Activated B cell treated with CpG ODN at 0.5 μM for 24 hours (primary cell): ENCODE data around the gene RP2. TPM values are rescaled to one million over a fixed set of nuclear protein-coding genes. Genes with fewer than 3 reads are reported as not detected.

Source experiments
- ATAC-seq: fragments of 200-7000 bp; cut with Tn5 transposase; one replicate; pipeline ENCODE4 v1.10.0; 2021; ENCODE audit warnings: low read depth, mild to moderate bottlenecking, moderate library complexity
- CTCF ChIA-PET: fragments of 350-600 bp; sonication (Branson Sonifier 250); formaldehyde crosslinking; loops from one replicate; lab custom pipeline; 2021; ENCODE audit warnings: antibody characterized with exemption; lab: Charles Lee
- POLR2A ChIA-PET: fragments of 350-600 bp; sonication (Branson Sonifier 250); formaldehyde crosslinking; loops from one replicate; lab custom pipeline; 2021; ENCODE audit warnings: antibody characterized with exemption; lab: Charles Lee
- DNase-seq: peaks from one replicate; pipeline ENCODE4 v3.0.0; 2022
- H3K27ac Mint-ChIP-seq: one replicate; pipeline ENCODE4 v1.8.0; 2020; ENCODE audit warnings: mixed read lengths
- H3K27me3 Mint-ChIP-seq: one replicate; pipeline ENCODE4 v1.8.0; 2021; ENCODE audit warnings: mixed read lengths
- H3K36me3 Mint-ChIP-seq: one replicate; pipeline ENCODE4 v1.8.0; 2021; ENCODE audit warnings: low read depth, mixed read lengths
- H3K4me1 Mint-ChIP-seq: one replicate; pipeline ENCODE4 v1.8.0; 2021; ENCODE audit warnings: mixed read lengths
- H3K4me3 Mint-ChIP-seq: one replicate; pipeline ENCODE4 v1.8.0; 2020; ENCODE audit warnings: mild to moderate bottlenecking, mixed read lengths
- H3K9me3 Mint-ChIP-seq: one replicate; pipeline ENCODE4 v1.8.0; 2020; ENCODE audit warnings: mixed read lengths
- intact Hi-C: fragments of 100-400 bp; cut with micrococcal nuclease; formaldehyde crosslinking; loops from one replicate; pipeline ENCODE4 v1.15.1; 2024
- total RNA-seq: library from RNA; stranded (reverse); gene quantifications from 2 replicates; pipeline ENCODE4 v1.2.3, GENCODE V29; 2022
- TF ChIP-seq, protein P1 (sequence below): fragments of 200-600 bp; IDR thresholded peaks from one replicate; pipeline ENCODE4 v1.8.0; 2022; ENCODE audit warnings: antibody characterized with exemption, mild to moderate bottlenecking

Gene RP2
- total RNA-seq, 1 donor from 2014 or later, result 11.3 TPM

- Mint-ChIP-seq H3K27me3 (no peaks in the 10 kb centered on the region), H3K27ac (no peak overlapping the region), H3K36me3 (peaks cover 2% of the 10 kb centered on the region), H3K4me3 (no peak overlapping the region), H3K9me3 (no peaks in the 10 kb centered on the region), H3K4me1 (peaks cover 12% of the 10 kb centered on the region)
- no peak for DNase-seq
- intact Hi-C loops, result no loop called here
- ChIA-PET POLR2A (no interaction called here), CTCF (no interaction called here)
- TF ChIP-seq, protein P1, sequence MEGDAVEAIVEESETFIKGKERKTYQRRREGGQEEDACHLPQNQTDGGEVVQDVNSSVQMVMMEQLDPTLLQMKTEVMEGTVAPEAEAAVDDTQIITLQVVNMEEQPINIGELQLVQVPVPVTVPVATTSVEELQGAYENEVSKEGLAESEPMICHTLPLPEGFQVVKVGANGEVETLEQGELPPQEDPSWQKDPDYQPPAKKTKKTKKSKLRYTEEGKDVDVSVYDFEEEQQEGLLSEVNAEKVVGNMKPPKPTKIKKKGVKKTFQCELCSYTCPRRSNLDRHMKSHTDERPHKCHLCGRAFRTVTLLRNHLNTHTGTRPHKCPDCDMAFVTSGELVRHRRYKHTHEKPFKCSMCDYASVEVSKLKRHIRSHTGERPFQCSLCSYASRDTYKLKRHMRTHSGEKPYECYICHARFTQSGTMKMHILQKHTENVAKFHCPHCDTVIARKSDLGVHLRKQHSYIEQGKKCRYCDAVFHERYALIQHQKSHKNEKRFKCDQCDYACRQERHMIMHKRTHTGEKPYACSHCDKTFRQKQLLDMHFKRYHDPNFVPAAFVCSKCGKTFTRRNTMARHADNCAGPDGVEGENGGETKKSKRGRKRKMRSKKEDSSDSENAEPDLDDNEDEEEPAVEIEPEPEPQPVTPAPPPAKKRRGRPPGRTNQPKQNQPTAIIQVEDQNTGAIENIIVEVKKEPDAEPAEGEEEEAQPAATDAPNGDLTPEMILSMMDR, result no peak
- no peak for ATAC-seq
Observed at GRCh38 chrX:46831765-46832327, 5.0 kb upstream of the RP2 start.

DNA sequence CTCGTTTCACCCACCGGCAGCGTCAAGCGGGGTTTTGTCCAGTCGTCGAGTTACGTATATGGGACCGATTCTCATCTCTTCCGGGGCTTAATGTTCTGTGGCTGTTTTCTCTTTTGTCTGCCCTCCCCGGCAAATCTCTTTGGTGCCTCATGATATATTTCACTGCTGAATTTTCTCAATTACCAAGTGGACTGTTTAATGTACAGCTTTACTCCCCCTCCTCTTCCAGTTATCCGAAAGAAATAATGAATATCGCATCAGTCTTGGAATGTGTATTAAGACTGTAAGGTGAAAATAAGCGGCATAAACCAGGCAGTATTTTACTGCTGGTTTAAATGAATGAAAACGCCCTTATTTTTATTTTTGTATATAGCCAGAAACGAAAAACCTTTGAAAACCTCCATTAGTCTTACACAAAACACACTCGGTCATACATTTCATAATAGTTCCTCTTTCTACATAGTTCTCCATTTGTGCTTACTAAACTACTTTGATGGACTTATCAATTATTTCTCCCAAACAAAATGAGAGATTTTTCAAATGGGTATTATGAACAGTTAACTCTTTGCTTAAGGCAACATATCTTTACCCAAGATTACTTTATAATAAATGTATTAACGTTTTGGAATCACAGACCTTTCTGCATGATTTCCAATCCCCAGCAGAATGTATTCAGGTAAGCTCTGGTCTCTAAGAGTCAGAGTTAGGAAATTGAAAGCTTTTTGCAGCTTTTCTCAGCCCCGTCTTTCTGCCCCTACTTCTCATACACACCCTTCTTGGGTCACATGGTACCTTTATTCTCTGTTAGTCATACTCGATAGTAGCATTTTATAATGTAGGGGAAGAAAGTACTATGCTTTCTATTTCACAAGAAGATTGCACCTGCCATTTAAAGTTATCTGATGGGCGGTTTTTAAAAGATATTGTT lies 979 bp downstream of the RP2 start:
- POLR2A ChIA-PET, result interaction anchor here (1.1 to 1.3 kb wide), 2 partner anchors 41 to 307 kb away, joined by 3 to 4 read pairs; partner anchors contain the start of genes NDUFB11 and RBM10
- Mint-ChIP-seq H3K36me3 (peaks cover 15% of the 10 kb centered on the region), H3K9me3 (no peaks in the 10 kb centered on the region), H3K4me3 (peak overlapping the region; percentile 95), H3K27ac (peak overlapping the region; percentile 94), H3K4me1 (peaks cover 43% of the 10 kb centered on the region), H3K27me3 (no peaks in the 10 kb centered on the region)
- CTCF ChIA-PET, result no interaction called here
- TF ChIP-seq, protein P1, result no peak
- intact Hi-C loops, result loop anchor here (2.0 kb wide), 2 partner anchors 79 to 125 kb away; partner anchors contain the start of gene SLC9A7
- peak; percentile 8 for ATAC-seq
- no peak for DNase-seq

- no peak for ATAC-seq
- POLR2A ChIA-PET, result no interaction called here
Observed at GRCh38 chrX:46838486-46838870, 1.6 kb downstream of the RP2 start.

DNA sequence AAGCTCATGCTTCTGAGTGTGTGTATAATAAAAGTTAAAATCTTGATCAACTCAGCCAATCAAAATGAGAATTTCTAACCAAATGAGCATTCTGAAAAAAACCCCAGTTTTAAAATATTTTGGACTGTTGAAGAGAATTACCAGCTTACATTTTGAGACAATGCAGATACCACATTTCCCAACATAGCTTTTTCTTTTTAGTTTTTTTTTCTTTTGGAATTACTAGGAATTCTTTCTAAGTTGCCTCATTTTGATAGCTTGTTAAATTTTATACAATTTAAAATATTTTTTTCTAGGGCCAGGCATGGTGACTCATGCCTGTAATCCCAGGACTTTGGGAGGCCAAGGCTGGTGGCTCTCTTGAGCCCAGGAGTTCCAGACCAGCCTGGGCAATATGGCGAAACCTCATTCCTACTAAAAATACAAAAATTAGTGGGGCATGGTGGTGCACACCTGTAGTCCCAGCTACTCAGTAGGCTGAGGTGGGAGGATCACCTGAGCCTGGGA lies 2.2 kb downstream of the RP2 start:
- no peaks in the 10 kb centered on the region for H3K27me3 Mint-ChIP-seq
- intact Hi-C loops, result no loop called here
- ChIA-PET CTCF (no interaction called here), POLR2A (no interaction called here)
- peaks cover 36% of the 10 kb centered on the region for H3K4me1 Mint-ChIP-seq
- ATAC-seq (no peak), DNase-seq (no peak)
- no peaks in the 10 kb centered on the region for H3K9me3 Mint-ChIP-seq
- H3K36me3 Mint-ChIP-seq, result peaks cover 15% of the 10 kb centered on the region
- H3K4me3 Mint-ChIP-seq, result no peak overlapping the region
- TF ChIP-seq, protein P1, result no peak
- H3K27ac Mint-ChIP-seq, result peak overlapping the region; percentile 94

More at GRCh38 chrX:46838486-46838870, 1.6 kb downstream of the RP2 start:
- intact Hi-C loops, result no loop called here
- H3K36me3 Mint-ChIP-seq, result peaks cover 15% of the 10 kb centered on the region
- H3K4me1 Mint-ChIP-seq, result peaks cover 37% of the 10 kb centered on the region
- H3K9me3 Mint-ChIP-seq, result no peaks in the 10 kb centered on the region
- no peaks in the 10 kb centered on the region for H3K27me3 Mint-ChIP-seq
- CTCF ChIA-PET, result no interaction called here
- DNase-seq, result no peak
- peak overlapping the region; percentile 95 for H3K4me3 Mint-ChIP-seq
- H3K27ac Mint-ChIP-seq, result peak overlapping the region; percentile 94
- TF ChIP-seq, protein P1, result no peak

DNA sequence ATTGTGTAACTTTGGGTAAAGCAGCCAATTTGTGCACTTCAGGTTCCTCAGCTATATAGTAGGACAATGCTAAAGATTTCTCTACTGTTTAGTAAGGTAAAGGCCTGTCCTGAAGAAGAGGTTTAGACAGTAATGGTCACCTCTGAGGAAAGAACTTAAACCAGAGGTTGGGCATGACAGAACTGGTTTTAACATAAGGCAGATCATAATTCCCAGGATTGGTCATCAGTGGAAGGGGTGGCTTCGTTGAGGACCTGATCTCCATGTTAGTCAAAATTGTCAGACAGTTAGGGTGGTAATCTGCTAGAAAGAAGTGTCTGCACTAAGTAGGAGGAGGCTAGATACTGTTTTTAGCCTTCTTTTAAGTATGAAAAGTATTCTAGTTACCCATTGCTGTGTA lies 4.1 kb downstream of the RP2 start:
- DNase-seq, result no peak
- Mint-ChIP-seq H3K4me1 (peaks cover 36% of the 10 kb centered on the region), H3K4me3 (peak overlapping the region; percentile 19), H3K9me3 (no peaks in the 10 kb centered on the region), H3K27ac (no peak overlapping the region), H3K27me3 (no peaks in the 10 kb centered on the region), H3K36me3 (peaks cover 15% of the 10 kb centered on the region)
- TF ChIP-seq, protein P1, result no peak
- no peak for ATAC-seq
- ChIA-PET CTCF (no interaction called here), POLR2A (no interaction called here)
- intact Hi-C loops, result no loop called here
